Tibial artery (tissue), 4 donors: ENCODE measurements around the gene SF3B2.

ENCODE experiments used
- DNase-seq, 2 donors: peaks; one replicate each; pipeline ENCODE4 v3.0.0-alpha.2; 2019
- H3K27ac ChIP-seq, 2 donors: fragments of 200-600 bp; sonication (generic) in 1 of 2; 1 replicate in 1 of 2; 2 replicates in 1 of 2; pipeline ENCODE4 v1.5.1; 2018 to 2019; ENCODE audit warnings: mild to moderate bottlenecking in 1 of 2
- H3K27me3 ChIP-seq, 2 donors: fragments of 200-600 bp; sonication (generic) in 1 of 2; one replicate each; pipeline versions ENCODE4 v1.5.1 to v1.6.0; 2016 to 2019
- H3K36me3 ChIP-seq, 3 donors: fragments of 200-600 bp; sonication (generic) in 2 of 3; one replicate each; pipeline ENCODE4 v1.5.1; 2016 to 2019; ENCODE audit warnings: mild to moderate bottlenecking in 2 of 3
- H3K4me1 ChIP-seq, 4 donors: fragments of 200-600 bp; sonication (generic) in 2 of 4; 1 replicate in 3 of 4; 2 replicates in 1 of 4; pipeline ENCODE4 v1.5.1; 2016 to 2019
- H3K4me3 ChIP-seq, 2 donors: fragments of 200-600 bp; sonication (generic) in 1 of 2; 1 replicate in 1 of 2; 2 replicates in 1 of 2; pipeline ENCODE4 v1.5.1; 2018 to 2019; ENCODE audit warnings: mild to moderate bottlenecking in 2 of 2
- H3K9me3 ChIP-seq, 3 donors: fragments of 200-600 bp; sonication (generic) in 1 of 3; one replicate each; pipeline ENCODE4 v1.5.1; 2016 to 2019
- intact Hi-C: fragments of 100-400 bp; cut with DNase I; formaldehyde crosslinking; loops from one replicate; pipeline ENCODE4 v1.15.0; 2023; ENCODE audit warnings: low total_unique reads
- TF ChIP-seq, protein P1 (sequence below), 2 experiments: fragments of 200-600 bp in 1 of 2; fragments of 450-650 bp in 1 of 2; IDR thresholded peaks; one replicate each; pipeline ENCODE4 v1.5.1; 2017 to 2019; ENCODE audit warnings: antibody characterized with exemption in 2 of 2, mild to moderate bottlenecking in 1 of 2, moderate library complexity in 1 of 2

SF3B2 gene

DNA sequence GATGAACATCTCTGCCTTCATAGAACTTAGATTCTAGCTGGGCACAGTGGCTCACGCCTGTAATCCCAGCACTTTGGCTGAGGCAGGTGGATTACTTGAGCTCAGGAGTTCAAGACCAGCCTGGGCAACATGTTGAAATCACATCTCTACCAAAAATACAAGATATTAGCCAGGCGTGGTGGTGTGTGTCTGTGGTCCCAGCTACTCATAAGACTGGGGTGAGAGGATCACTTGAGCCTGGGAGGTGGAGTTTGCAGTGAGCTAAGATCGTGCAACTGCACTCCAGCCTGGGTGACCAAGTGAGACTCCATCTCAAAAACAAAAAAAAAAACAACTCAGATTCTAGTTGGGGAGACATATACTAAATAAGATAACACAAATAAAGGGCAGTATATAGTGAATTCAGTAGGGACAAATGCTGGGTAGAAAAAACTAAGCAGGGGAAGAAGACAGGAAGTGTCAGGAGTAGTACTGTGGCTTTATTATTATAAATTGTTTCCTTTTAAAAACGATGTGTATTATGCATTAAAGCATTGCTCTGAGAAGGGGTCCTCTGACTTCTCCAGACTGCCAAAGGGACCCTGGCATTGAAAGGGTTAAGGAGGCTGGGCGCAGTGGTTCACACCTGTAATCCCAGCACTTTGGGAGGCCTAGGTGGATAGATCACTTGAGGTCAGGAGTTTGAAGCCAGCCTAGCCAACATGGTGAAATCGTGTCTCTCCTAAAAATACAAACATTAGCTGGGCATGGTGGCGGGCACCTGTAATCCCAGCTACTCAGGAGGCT, 64.6 kb downstream of the SF3B2 start:
- peaks cover 0 to 29% (median 21%) of the 10 kb centered on the region in 4 donors for H3K4me1 ChIP-seq
- no peaks in the 10 kb centered on the region for H3K36me3 ChIP-seq
- H3K9me3 ChIP-seq = no peaks in the 10 kb centered on the region
- DNase-seq = no peak
- TF ChIP-seq, protein P1, sequence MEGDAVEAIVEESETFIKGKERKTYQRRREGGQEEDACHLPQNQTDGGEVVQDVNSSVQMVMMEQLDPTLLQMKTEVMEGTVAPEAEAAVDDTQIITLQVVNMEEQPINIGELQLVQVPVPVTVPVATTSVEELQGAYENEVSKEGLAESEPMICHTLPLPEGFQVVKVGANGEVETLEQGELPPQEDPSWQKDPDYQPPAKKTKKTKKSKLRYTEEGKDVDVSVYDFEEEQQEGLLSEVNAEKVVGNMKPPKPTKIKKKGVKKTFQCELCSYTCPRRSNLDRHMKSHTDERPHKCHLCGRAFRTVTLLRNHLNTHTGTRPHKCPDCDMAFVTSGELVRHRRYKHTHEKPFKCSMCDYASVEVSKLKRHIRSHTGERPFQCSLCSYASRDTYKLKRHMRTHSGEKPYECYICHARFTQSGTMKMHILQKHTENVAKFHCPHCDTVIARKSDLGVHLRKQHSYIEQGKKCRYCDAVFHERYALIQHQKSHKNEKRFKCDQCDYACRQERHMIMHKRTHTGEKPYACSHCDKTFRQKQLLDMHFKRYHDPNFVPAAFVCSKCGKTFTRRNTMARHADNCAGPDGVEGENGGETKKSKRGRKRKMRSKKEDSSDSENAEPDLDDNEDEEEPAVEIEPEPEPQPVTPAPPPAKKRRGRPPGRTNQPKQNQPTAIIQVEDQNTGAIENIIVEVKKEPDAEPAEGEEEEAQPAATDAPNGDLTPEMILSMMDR (IDR thresholded peaks at IDR 0.05) = no peak
- no peak overlapping the region for H3K27ac ChIP-seq
- intact Hi-C loops = no loop called here
- no peak overlapping the region for H3K4me3 ChIP-seq
- no peaks in the 10 kb centered on the region for H3K27me3 ChIP-seq

DNA sequence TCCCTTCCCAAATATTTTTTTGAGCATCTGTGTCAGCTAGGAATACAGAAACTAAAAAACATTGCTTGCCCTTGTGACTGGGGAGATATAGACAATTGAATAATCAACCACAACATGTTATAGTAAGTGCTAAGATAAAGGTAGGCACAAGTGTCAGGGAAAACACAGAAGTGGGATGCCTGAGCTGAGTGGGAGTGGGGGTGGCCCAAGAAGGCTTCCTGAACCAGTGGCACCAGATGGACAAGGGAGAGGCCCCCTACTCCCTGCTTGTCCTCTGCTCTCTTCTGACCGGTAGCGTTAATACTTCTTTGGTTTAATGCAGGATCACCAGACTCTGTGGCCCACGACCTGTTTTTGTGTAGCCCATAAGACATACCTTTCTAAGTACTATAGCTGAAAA, 66.7 kb downstream of the SF3B2 start:
- Histone ChIP-seq H3K27me3 (no peaks in the 10 kb centered on the region), H3K4me3 (no peak overlapping the region), H3K36me3 (no peaks in the 10 kb centered on the region), H3K9me3 (no peaks in the 10 kb centered on the region), H3K27ac (peak overlapping the region in 1 of 2 donors; percentile 22), H3K4me1 (peaks cover 0 to 15% (median 9%) of the 10 kb centered on the region in 4 donors)
- DNase-seq = no peak
- TF ChIP-seq, protein P1 (IDR thresholded peaks at IDR 0.05) = no peak
- intact Hi-C loops = no loop called here
